Activated T-helper 17 cell treated with anti-CD3 and anti-CD28 coated beads, Interleukin-2, amount 50 U/mL, for 72 hours (primary cell): Measurements from ENCODE around the gene ALG9. TPM values are rescaled to one million over a fixed set of nuclear protein-coding genes. Genes with fewer than 3 reads are reported as not detected.
A peak's percentile ranks its signal among the peaks of the same experiment; 100 is the strongest.
"Not testable (repeated sequence)": the region's sequence is repeated elsewhere in the genome, so short reads cannot be mapped to it uniquely, and the experiment has no call there.

Source experiments
- ATAC-seq: fragments of 150-1000 bp; cut with Tn5 transposase; replicated peaks from 2 replicates; pipeline ENCODE4 v1.10.0; 2021; ENCODE audit warnings: mild to moderate bottlenecking, moderate library complexity
- H3K27ac Mint-ChIP-seq: one replicate; pipeline ENCODE4 v1.8.0; 2022; ENCODE audit warnings: mixed read lengths
- H3K27me3 Mint-ChIP-seq: one replicate; pipeline ENCODE4 v1.8.0; 2022; ENCODE audit warnings: mixed read lengths
- H3K36me3 Mint-ChIP-seq: one replicate; pipeline ENCODE4 v1.8.0; 2022; ENCODE audit warnings: low read depth, mild to moderate bottlenecking, mixed read lengths
- H3K4me1 Mint-ChIP-seq: one replicate; pipeline ENCODE4 v1.8.0; 2022; ENCODE audit warnings: mixed read lengths
- H3K4me3 Mint-ChIP-seq: one replicate; pipeline ENCODE4 v1.8.0; 2022; ENCODE audit warnings: mild to moderate bottlenecking, mixed read lengths
- H3K9me3 Mint-ChIP-seq: one replicate; pipeline ENCODE4 v1.8.0; 2022; ENCODE audit warnings: mixed read lengths
- total RNA-seq, 2 donors: library from RNA; stranded (reverse); gene quantifications; one replicate each; pipeline ENCODE4 v1.2.3, GENCODE V29; 2022

Gene ALG9
- total RNA-seq, 2 donors from 2014 or later: 33.9 to 39.5 TPM

DNA sequence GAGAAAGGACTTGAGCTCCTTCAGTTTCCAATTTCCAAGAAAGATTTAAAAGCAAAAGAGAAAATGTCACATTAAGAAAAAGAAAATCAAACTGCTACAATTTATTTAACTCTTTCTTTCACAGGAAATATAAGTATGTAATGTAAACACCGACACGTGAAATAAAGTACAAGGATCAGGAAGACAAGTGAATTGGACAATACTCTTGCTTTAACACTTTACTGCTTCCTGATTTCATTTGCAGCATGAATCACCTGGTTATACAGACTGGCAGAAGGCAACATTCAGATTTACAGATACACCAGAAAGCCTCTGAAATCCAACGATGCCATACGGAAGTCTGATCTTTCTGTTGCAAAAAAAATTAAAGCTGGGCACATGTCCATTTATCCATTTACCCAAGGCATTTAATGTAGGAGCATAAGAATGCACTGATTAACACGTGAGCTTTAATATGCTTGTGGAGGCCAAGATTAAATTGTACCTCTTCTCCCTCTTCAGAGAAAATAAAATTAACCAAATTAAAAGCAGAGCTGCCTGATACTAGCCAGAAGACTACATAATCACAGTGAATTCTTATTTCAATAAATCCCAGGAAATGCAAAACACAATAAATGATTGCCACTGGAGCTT, 89.2 kb downstream of the ALG9 start:
- Mint-ChIP-seq H3K27me3 (no peaks in the 10 kb centered on the region), H3K27ac (no peak overlapping the region), H3K4me1 (no peaks in the 10 kb centered on the region), H3K36me3 (peaks cover 28% of the 10 kb centered on the region), H3K4me3 (no peak overlapping the region), H3K9me3 (no peaks in the 10 kb centered on the region)
- no peak for ATAC-seq

- H3K9me3 Mint-ChIP-seq: no peaks in the 10 kb centered on the region
- H3K27me3 Mint-ChIP-seq: no peaks in the 10 kb centered on the region
- H3K4me3 Mint-ChIP-seq: no peak overlapping the region
- H3K4me1 Mint-ChIP-seq: no peaks in the 10 kb centered on the region
- no peak overlapping the region for H3K27ac Mint-ChIP-seq
- ATAC-seq: no peak
- peaks cover under 1% of the 10 kb centered on the region for H3K36me3 Mint-ChIP-seq
Observed at GRCh38 chr11:111779118-111779517, 92.3 kb downstream of the ALG9 start.

DNA sequence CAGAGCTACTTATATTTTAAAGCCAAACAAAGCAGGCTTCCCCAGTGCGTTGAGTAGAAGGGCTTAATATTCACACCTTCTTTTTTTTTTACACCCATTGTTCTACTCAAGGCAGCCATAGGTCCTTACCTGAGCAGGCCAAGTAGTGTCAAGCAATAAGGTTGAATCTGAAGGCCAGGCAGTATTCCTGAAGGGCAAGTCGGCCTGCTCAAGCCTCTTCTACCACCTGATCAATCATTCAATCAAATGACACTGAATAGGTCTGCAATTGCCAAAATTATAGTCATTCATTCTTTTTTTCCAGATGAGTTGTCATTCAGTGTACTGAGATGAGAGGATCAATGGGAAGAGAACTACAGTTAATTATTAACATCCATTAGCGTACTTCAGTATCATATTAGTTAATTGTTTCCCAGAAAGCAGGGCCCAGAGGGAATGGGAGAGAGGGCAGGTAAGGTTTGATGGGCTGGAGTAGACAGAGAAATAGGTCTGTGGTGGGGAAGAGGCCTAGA, 93.3 kb downstream of the ALG9 start:
- Mint-ChIP-seq H3K36me3 (no peaks in the 10 kb centered on the region), H3K9me3 (no peaks in the 10 kb centered on the region), H3K27ac (no peak overlapping the region)

DNA sequence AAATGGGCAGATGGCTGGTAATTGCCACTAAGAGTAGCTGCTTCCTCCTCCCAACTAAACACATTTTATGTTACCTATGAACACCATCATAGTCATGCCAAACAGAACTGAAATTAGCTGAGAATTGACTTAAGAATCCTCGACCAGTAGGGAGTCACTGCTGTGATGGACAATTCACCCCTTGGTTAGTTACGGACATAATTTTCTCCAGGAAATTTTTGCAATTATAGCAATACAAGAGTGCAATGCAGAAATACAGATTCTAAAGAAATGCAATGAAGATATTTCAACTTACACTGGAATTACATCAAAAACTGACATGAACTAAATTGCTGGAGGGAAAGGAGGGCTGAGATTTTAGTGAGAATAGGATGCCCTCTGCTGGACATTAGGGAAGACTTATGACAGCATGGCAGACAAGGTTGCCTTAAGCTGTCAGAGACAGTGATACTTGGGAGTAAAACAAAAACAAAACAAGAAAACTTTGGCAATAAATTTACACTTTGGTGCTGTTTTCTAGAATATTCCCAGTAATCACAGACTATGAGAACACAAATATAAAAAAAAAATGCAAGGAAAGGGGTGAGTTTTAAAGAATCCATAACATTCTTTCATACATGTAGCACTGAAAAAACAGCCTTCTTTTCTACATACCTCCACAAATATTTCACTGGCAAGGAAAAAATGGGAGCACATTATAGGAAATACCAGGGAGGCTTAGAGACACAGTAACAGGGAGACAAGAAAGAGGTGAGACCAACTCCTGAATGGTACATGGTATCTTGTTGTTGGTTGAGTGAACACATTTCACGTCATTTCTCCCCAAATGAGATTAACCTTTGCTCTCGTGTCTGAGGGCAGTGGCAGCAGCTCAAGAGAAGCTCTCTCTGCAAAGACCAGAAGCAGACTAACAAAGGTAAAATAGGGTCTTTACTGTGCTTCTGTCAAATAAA, 94.0 kb downstream of the ALG9 start:
- H3K9me3 Mint-ChIP-seq: no peaks in the 10 kb centered on the region
- no peaks in the 10 kb centered on the region for H3K4me1 Mint-ChIP-seq
- H3K36me3 Mint-ChIP-seq: no peaks in the 10 kb centered on the region
- no peaks in the 10 kb centered on the region for H3K27me3 Mint-ChIP-seq
- H3K4me3 Mint-ChIP-seq: no peak overlapping the region
- H3K27ac Mint-ChIP-seq: no peak overlapping the region
- ATAC-seq: peak; percentile 85

More for the DNA sequence above, 93.3 kb downstream of the ALG9 start:
- ATAC-seq: no peak
- no peaks in the 10 kb centered on the region for H3K4me1 Mint-ChIP-seq
- H3K4me3 Mint-ChIP-seq: no peak overlapping the region
- H3K27me3 Mint-ChIP-seq: no peaks in the 10 kb centered on the region

GRCh38 chr11:111776398-111777093, 94.8 kb downstream of the ALG9 start:
- Mint-ChIP-seq H3K4me1 (no peaks in the 10 kb centered on the region), H3K9me3 (no peaks in the 10 kb centered on the region), H3K4me3 (no peak overlapping the region)

DNA sequence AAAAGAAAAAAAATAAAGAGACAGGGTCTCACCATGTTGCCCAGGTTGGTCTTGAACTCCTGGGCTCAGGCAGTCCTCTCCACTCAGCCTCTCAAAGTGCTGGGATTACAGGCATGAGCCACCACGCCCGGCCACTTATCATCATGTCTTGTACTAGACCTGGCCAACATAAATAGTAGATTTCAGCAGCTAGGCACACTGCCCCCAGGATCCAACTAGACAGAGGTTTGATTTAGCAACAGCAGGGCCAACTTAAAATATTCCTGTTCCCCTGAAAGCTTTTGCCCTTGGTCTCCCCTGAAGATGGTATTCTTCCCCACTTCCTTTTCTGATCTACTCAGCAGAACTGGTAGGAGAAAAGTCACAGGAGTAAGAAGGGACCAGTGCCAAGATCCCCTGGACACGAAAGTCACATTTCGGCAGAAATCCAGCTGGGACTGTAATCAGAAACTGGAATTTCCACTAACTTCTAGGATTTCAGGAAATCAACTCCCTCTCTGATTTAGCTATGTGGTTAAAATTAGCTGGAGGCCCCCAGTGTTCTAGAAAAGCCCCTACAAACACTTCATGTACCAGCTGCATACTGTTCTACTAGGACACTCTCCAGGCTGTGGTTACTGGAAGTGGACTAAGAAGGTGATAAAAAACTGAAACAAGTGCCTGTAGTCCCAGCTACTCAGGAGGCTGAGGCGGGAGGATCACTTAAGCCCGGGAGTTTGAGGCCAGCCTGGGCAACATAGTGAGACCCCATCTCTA, 96.2 kb downstream of the ALG9 start:
- Mint-ChIP-seq H3K27me3 (no peaks in the 10 kb centered on the region), H3K4me1 (no peaks in the 10 kb centered on the region)

More at GRCh38 chr11:111776398-111777093, 94.8 kb downstream of the ALG9 start:
- Mint-ChIP-seq H3K27ac (no peak overlapping the region), H3K27me3 (no peaks in the 10 kb centered on the region), H3K36me3 (no peaks in the 10 kb centered on the region)
- ATAC-seq: no peak

DNA sequence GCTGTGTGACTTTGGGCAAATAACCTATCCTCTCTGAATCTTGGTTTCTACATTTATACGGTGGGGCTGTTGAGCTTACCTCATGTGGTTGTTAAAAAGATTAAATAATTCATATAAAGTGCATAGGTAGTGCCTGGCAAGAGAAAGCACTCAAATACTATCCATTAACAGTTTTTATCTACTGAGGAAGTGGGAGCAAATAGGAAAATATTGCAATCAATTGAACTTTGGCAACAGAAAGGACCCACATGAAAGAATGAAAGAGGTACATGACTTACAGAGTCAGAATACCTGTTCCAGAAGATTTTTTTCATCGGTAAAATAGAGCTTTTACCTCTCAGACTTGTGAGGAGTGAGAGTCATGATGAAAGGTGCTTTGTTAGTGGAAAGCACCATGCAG, 98.8 kb downstream of the ALG9 start:
- Mint-ChIP-seq H3K4me3 (no peak overlapping the region), H3K27me3 (no peaks in the 10 kb centered on the region), H3K27ac (no peak overlapping the region), H3K9me3 (no peaks in the 10 kb centered on the region), H3K36me3 (no peaks in the 10 kb centered on the region), H3K4me1 (no peaks in the 10 kb centered on the region)
- ATAC-seq: no peak

More for the DNA sequence above, 96.2 kb downstream of the ALG9 start:
- no peak overlapping the region for H3K27ac Mint-ChIP-seq
- H3K9me3 Mint-ChIP-seq: no peaks in the 10 kb centered on the region
- no peak overlapping the region for H3K4me3 Mint-ChIP-seq
- no peaks in the 10 kb centered on the region for H3K36me3 Mint-ChIP-seq
- no peak for ATAC-seq

GRCh38 chr11:111771205-111771604, 100.2 kb downstream of the ALG9 start:
- not testable (repeated sequence) for H3K9me3 Mint-ChIP-seq

DNA sequence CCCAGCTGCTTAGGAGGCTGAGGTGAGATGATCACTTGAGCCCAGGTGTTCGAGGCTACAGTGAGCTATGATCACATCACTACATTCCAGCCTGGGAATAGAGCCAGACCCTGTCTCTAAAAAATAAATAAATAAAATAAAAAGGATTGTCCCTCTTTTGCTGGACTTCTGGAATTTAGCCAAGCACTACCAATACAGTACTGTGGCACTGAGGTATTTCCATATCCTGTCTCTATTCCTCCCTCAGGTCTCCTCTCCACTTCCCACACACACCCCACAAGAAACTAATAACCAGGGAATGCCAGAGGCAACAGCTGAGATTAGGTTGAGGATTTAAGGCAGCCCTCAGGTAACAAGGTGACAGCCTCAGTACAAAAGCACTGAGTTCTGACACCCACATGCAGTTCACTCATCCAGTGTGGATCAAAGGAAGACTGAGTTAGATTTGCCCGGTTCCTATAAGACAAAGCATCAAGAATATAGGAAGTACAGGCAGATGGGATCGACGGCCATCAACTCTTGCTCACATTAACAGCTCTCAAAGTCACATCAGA, 100.7 kb downstream of the ALG9 start:
- Mint-ChIP-seq H3K27ac (no peak overlapping the region), H3K36me3 (peaks cover 7% of the 10 kb centered on the region), H3K4me1 (peaks cover 5% of the 10 kb centered on the region), H3K27me3 (no peaks in the 10 kb centered on the region), H3K4me3 (no peak overlapping the region), H3K9me3 (no peaks in the 10 kb centered on the region)
- no peak for ATAC-seq

More at GRCh38 chr11:111771205-111771604, 100.2 kb downstream of the ALG9 start:
- H3K27ac Mint-ChIP-seq, H3K36me3 Mint-ChIP-seq, H3K4me1 Mint-ChIP-seq, H3K4me3 Mint-ChIP-seq, ATAC-seq, H3K27me3 Mint-ChIP-seq: not testable (repeated sequence)

DNA sequence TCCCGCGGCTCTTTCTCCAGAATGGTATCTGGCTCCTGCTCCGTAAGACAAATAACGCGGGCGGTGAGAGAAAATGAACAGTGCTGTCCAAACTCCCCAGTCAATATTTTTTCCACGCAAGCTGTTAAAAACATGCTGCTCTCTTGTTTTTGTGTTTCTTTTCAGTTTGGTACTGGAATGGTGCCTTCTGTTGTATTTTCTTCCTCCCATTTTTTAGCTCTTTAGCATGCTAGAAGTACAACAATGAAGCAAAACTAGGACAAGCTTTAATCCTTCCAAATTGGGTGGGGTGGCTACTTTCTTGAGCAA, 104.6 kb downstream of the ALG9 start:
- Mint-ChIP-seq H3K36me3 (peaks cover 45% of the 10 kb centered on the region), H3K27ac (peak overlapping the region; percentile 95), H3K27me3 (no peaks in the 10 kb centered on the region), H3K9me3 (no peaks in the 10 kb centered on the region), H3K4me3 (peak overlapping the region; percentile 99), H3K4me1 (peaks cover 30% of the 10 kb centered on the region)
- ATAC-seq: peak; percentile 12

DNA sequence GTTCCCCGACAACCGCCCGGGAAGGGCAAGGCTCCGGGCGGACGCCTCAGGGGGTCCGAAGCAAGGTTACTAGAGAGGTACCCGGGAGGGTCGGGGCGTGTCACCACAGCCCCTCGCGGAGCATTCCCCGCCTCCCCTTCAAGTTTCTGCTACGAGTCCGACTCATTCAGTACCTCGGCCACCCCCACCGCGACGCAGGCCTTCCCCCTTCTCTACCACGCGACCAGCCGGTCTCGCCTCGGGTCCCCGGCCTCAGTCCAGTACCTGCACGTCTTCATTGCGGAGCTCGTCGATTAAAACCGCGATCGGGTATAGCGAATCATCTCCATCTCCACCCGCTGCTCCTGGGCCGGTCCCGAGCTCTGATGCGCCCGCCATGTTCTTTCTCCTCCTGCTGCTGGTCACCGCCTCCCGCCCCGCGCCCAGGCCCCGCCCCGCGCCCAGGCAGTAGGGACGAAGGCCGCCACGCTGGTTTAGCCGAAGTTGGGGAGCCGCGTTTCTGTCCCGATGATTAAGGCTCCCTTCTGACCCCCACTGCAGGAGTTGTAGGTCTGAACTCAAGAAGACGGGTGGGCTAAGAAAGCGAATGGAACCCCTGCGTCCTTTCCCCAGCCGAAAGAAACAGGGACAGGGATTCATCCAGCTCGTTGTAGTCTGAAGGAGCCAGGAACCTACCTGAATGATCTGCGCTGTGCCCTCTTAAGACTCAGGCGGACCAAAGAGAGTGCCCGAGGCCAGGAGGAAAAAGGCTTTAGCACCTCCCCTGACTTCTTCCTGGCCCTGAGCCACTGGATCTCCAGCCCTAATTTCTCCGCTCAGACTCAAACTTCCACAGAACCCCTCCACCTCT, 105.2 kb downstream of the ALG9 start, which contains the start of gene PPP2R1B:
PPP2R1B (minus strand) TSS at position 406 of the 850 bp plus-strand sequence; CDS start at position 378, 28 bp downstream.
- H3K4me1 Mint-ChIP-seq: peaks cover 30% of the 10 kb centered on the region
- no peaks in the 10 kb centered on the region for H3K9me3 Mint-ChIP-seq
- no peaks in the 10 kb centered on the region for H3K27me3 Mint-ChIP-seq
- peak within 1 kb of the TSS; percentile 95 for H3K27ac Mint-ChIP-seq
- H3K4me3 Mint-ChIP-seq: peak within 1 kb of the TSS; percentile 99
- peaks cover 51% of the 10 kb centered on the region for H3K36me3 Mint-ChIP-seq
- ATAC-seq: peak; percentile 97

DNA sequence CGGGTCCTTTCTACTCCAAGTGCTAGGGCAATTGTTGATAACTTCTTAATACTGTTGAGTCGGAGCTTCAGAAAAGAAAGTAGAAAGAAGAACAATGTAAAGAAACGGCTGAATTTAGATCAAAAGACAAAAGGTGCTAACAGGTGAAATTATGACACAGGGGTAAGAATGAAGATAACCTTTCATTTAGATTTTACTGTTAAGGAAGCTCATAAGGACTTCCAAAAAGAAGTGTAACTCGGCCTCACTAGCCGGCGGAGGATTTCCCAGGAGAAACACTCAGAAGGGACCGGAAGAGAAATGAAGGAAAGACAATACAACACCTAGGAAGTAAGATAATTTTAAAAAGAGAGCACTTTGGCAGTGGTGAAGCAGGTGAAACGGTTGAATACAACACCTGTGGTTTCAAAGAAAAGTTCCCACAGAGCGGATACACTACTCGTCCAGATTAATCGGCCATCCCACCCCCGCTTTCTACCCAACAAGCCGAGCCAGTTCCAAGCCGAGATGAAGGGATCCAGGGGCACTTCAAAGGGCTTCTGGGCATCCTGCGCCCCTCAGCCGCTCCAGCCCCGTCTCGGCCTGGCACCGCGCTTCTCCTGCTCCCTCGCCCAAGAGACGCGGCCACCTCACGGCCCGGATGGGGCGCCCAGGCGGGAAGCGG, 105.9 kb downstream of the ALG9 start:
- H3K4me3 Mint-ChIP-seq: peak overlapping the region; percentile 99
- H3K36me3 Mint-ChIP-seq: peaks cover 59% of the 10 kb centered on the region
- ATAC-seq: peak; percentile 34
- H3K27ac Mint-ChIP-seq: peak overlapping the region; percentile 95
- peaks cover 30% of the 10 kb centered on the region for H3K4me1 Mint-ChIP-seq
- H3K9me3 Mint-ChIP-seq: no peaks in the 10 kb centered on the region
- no peaks in the 10 kb centered on the region for H3K27me3 Mint-ChIP-seq
